ENCODE results near the gene IDH3B.

- TF ChIP-seq POLR2A (IDR thresholded peaks at IDR 0.05) (no peak), CTCF (IDR thresholded peaks at IDR 0.05) (no peak)
Measured at GRCh38 chr20:2708073-2708415, 44.0 kb upstream of the IDH3B start.
